GM19324 (cell line): ENCODE results near the gene LRRC4C.

Experiments
- ATAC-seq: cut with Tn5 transposase; IDR thresholded peaks from one replicate; pipeline ENCODE4 v1.9.1; 2021; ENCODE audit warnings: mild to moderate bottlenecking, moderate library complexity; ENCODE audit not compliant: unreplicated experiment, low FRiP score

The LRRC4C gene

GRCh38 chr11:40099426-40100161 lies 1359.9 kb downstream of the LRRC4C start:
- no peak for ATAC-seq

DNA sequence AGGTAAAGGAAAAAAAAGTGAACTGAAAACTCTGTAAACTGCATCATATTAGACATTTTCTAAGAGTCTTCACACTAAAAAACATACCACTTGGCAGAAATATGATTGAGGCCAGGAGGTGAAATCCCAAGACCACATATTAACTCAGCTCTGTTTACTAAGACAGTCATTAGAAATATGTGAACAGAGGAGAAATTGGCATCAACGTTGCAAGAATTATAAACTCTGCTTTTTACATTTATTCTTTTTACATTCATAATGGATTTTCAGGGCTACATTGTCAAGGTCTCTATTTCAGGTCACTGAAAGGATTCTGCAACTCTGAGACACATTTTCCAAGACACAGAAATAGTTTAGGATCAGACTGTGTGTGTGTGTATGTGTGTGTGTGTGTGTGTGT lies 1364.0 kb downstream of the LRRC4C start:
- ATAC-seq = no peak

GRCh38 chr11:40094954-40095353 lies 1364.5 kb downstream of the LRRC4C start:
- no peak for ATAC-seq

DNA sequence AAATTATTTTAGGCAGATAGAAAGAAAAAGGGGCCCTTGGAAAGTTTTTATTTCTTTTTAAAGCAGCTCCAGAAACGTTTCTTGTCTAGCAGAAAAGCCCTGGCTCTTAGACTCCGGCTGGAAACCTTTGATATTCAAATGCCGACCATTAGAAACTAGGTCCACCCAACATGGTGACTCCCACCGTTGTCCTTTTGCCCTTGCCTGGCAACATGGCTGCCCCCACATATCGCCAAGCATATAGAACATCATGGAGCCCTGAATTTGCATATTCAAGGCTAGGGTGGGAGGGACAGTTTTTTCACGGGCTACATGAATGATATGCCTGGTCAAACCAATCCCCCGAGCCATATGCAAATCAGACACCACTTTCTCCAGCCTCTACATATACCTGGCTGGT lies 1379.0 kb downstream of the LRRC4C start:
- no peak for ATAC-seq
